Measurements from ENCODE around the gene NREP. TPM values are rescaled to one million over a fixed set of nuclear protein-coding genes. Genes with fewer than 3 reads are reported as not detected.

Gene NREP
- total and polyA plus RNA-seq, 2 donors (not counting 3 experiments of a cell fraction or from before 2014, with no cell fraction given) = 96.7 to 112 TPM

DNA sequence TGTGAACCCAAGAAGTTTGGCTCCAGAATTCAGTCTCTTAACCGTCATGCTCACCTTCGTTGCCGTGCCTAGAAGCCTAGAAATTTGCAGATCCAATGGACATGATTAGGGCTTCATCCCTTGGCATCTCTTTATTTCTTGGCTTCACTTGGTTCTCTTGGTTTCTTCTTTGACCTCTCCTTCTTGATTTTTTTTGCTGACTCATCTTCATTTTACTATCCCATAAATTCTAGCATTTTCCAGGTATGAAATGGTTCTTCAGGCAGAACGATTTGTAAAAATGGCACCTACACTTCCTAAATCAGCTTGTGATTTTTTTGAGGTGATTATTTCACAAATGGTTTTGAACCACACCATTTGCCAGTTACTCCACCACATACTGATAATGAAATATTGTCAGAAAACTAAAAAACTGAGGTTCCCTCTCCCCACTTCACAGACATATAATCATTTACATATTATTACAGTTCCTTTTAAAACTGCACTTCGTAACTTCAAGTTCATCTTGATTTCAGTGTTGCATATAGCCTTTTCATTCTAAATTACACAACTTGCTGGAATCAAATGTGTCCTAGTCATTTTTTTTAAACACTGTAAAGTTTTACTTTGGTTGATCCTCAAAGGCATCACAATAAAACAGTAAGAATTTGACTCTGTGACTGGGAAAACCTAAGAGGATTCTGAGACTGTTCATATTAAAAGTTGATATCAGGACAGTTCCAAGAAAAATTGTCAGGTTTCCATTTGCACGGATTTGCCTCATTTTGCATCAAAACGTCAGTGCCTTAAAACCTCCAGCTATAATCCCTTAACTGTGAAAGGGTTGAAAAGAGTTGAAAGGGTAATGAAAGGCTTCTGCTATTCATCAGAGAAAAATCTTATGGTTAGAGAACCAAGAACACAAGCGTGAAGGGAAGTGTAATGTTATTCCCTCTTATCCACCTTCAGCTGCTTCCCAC lies 8.9 kb upstream of the NREP start:
- Histone ChIP-seq H3K27me3 (ENCODE audit: control insufficient read depth in 2 of 2, insufficient read depth in 2 of 2, low read length in 2 of 2) (no peaks in the 10 kb centered on the region), H3K9me3 (replicated peaks; ENCODE audit: control insufficient read depth, insufficient read depth, low read length) (no peaks in the 10 kb centered on the region), H3K79me2 (ENCODE audit: control insufficient read depth, insufficient read depth, low read length) (no peaks in the 10 kb centered on the region), H3K4me3 (replicated peaks in 1 of 3; ENCODE audit: insufficient read depth in 1 of 3, low read depth in 1 of 3, low read length in 3 of 3) (no peak overlapping the region), H2AFZ (ENCODE audit: low read depth, low read length) (no peak overlapping the region), H3K36me3 (ENCODE audit: control insufficient read depth in 2 of 2, extremely low read depth in 1 of 2, insufficient read depth in 2 of 2, low read length in 2 of 2) (no peaks in the 10 kb centered on the region), H3K27ac (ENCODE audit: insufficient read depth, low read depth, low read length) (no peak overlapping the region), H3K9ac (replicated peaks; ENCODE audit: extremely low read depth, insufficient read depth, low read length) (no peak overlapping the region), H3K4me1 (ENCODE audit: control insufficient read depth, extremely low read depth, insufficient read depth, low read length) (no peaks in the 10 kb centered on the region), H4K20me1 (replicated peaks; ENCODE audit: control insufficient read depth, extremely low read depth, insufficient read depth, low read length) (no peaks in the 10 kb centered on the region), H3K4me2 (ENCODE audit: insufficient read depth, low read length) (no peak overlapping the region), H3K9me1 (replicated peaks; ENCODE audit: control insufficient read depth, extremely low read depth, insufficient read depth, low read length) (no peaks in the 10 kb centered on the region)
- ChIA-PET CTCF (no interaction called here), POLR2A (no interaction called here)
- BruUV-seq (replicated peaks) = no TSS peak
- DNase-seq (ENCODE audit: low read depth, low spot score) = no peak
- dilution Hi-C loops (cut with MboI; ENCODE audit: extremely low pct_ligation_motif_present, low sequenced_read_pairs) (no loop called here), intact Hi-C loops (cut with micrococcal nuclease) (no loop called here)
- TF ChIP-seq GATA2 (IDR thresholded peaks at IDR 0.05; ENCODE audit: insufficient read depth, insufficient read length, low read depth, low read length) (no peak), POLR2A (IDR thresholded peaks at IDR 0.05; ENCODE audit: low read depth, low read length) (no peak), POLR2AphosphoS5 (IDR thresholded peaks at IDR 0.05; ENCODE audit: insufficient read depth, low read depth, low read length) (no peak)
- no peak for FAIRE-seq

DNA sequence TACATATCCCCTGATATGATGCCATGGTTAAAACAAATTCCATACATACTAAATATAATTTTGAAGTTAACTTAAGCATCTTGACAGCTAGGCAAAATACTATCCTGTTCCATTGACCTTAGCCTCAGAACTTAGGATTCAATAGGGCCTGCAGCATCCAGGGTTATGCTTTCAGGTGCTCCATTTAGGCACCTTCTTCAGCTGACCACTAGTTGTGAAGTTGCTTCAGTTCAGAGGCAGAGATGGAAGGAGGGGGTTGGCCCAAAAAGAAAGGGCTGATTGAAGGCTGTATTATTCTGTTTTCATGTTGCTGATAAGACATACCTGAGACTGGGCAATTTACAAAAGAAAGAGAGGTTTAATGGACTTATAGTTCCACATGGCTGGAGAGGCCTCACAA lies 7.0 kb upstream of the NREP start:
- intact Hi-C loops (cut with micrococcal nuclease) = no loop called here
- H3K9me1 ChIP-seq (replicated peaks; ENCODE audit: control insufficient read depth, extremely low read depth, insufficient read depth, low read length) = no peaks in the 10 kb centered on the region
- dilution Hi-C loops (cut with MboI; ENCODE audit: extremely low pct_ligation_motif_present, low sequenced_read_pairs) = no loop called here
- no peak overlapping the region for H2AFZ ChIP-seq (ENCODE audit: low read depth, low read length)
- H3K27ac ChIP-seq (ENCODE audit: insufficient read depth, low read depth, low read length) = no peak overlapping the region
- TF ChIP-seq POLR2A (IDR thresholded peaks at IDR 0.05; ENCODE audit: low read depth, low read length) (no peak), JUN (IDR thresholded peaks at IDR 0.05; ENCODE audit: borderline replicate concordance, insufficient read depth, insufficient read length, low read depth) (no peak), EZH2 (IDR thresholded peaks at IDR 0.05; ENCODE audit: borderline replicate concordance, low read depth, low read length, severe bottlenecking) (no peak), MYC (IDR thresholded peaks at IDR 0.05; ENCODE audit: low read depth, low read length) (no peak), FOS (IDR thresholded peaks at IDR 0.05; ENCODE audit: borderline replicate concordance, insufficient read depth, low read length) (no peak), MAX (IDR thresholded peaks at IDR 0.05; ENCODE audit: insufficient read depth, insufficient read length) (no peak), GATA2 (IDR thresholded peaks at IDR 0.05; ENCODE audit: insufficient read depth, insufficient read length, low read depth, low read length) (no peak), POLR2AphosphoS5 (IDR thresholded peaks at IDR 0.05; ENCODE audit: insufficient read depth, low read depth, low read length) (no peak)
- TF ChIP-seq, protein P1, sequence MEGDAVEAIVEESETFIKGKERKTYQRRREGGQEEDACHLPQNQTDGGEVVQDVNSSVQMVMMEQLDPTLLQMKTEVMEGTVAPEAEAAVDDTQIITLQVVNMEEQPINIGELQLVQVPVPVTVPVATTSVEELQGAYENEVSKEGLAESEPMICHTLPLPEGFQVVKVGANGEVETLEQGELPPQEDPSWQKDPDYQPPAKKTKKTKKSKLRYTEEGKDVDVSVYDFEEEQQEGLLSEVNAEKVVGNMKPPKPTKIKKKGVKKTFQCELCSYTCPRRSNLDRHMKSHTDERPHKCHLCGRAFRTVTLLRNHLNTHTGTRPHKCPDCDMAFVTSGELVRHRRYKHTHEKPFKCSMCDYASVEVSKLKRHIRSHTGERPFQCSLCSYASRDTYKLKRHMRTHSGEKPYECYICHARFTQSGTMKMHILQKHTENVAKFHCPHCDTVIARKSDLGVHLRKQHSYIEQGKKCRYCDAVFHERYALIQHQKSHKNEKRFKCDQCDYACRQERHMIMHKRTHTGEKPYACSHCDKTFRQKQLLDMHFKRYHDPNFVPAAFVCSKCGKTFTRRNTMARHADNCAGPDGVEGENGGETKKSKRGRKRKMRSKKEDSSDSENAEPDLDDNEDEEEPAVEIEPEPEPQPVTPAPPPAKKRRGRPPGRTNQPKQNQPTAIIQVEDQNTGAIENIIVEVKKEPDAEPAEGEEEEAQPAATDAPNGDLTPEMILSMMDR (IDR thresholded peaks at IDR 0.05; ENCODE audit: extremely low read depth in 1 of 2, insufficient read depth in 1 of 2, low read depth in 1 of 2, low read length in 2 of 2) = no peak
- H3K9ac ChIP-seq (replicated peaks; ENCODE audit: extremely low read depth, insufficient read depth, low read length) = no peak overlapping the region
- no peaks in the 10 kb centered on the region for H3K9me3 ChIP-seq (replicated peaks; ENCODE audit: control insufficient read depth, insufficient read depth, low read length)
- H3K4me1 ChIP-seq (ENCODE audit: control insufficient read depth, extremely low read depth, insufficient read depth, low read length) = no peaks in the 10 kb centered on the region
- no TSS peak for BruUV-seq (replicated peaks)
- H3K4me3 ChIP-seq (replicated peaks in 1 of 3; ENCODE audit: insufficient read depth in 1 of 3, low read depth in 1 of 3, low read length in 3 of 3) = no peak overlapping the region
- DNase-seq (ENCODE audit: low read depth, low spot score) (no peak), FAIRE-seq (no peak)
- no peaks in the 10 kb centered on the region for H4K20me1 ChIP-seq (replicated peaks; ENCODE audit: control insufficient read depth, extremely low read depth, insufficient read depth, low read length)
- H3K36me3 ChIP-seq (ENCODE audit: control insufficient read depth in 2 of 2, extremely low read depth in 1 of 2, insufficient read depth in 2 of 2, low read length in 2 of 2) = no peaks in the 10 kb centered on the region
- ChIA-PET CTCF (interaction anchor here (0.7 kb wide), 1 partner anchor 9 kb away, joined by 3 read pairs; no protein-coding TSS in a partner anchor), POLR2A (no interaction called here)
- H3K79me2 ChIP-seq (ENCODE audit: control insufficient read depth, insufficient read depth, low read length) = no peaks in the 10 kb centered on the region
- H3K4me2 ChIP-seq (ENCODE audit: insufficient read depth, low read length) = no peak overlapping the region
- H3K27me3 ChIP-seq (ENCODE audit: control insufficient read depth in 2 of 2, insufficient read depth in 2 of 2, low read length in 2 of 2) = no peaks in the 10 kb centered on the region

Measured in endothelial cell of umbilical vein (primary cell).